OCI-M2 (cell line): Measurements from ENCODE around the gene PRKN.

Experiments used
- DNase-seq: peaks from one replicate; lab custom pipeline; 2025; ENCODE audit not compliant: unreplicated experiment; lab: John Stamatoyannopoulos, UW

PRKN gene

GRCh38 chr6:162388383-162388777, 339.2 kb downstream of the PRKN start:
- no peak for DNase-seq

- DNase-seq = no peak
Observed at GRCh38 chr6:162387718-162388382, 339.7 kb downstream of the PRKN start.

GRCh38 chr6:162385980-162386379, 341.6 kb downstream of the PRKN start:
- DNase-seq = no peak

- no peak for DNase-seq
Observed at GRCh38 chr6:162379757-162380409, 347.7 kb downstream of the PRKN start.

GRCh38 chr6:162377735-162378134, 349.8 kb downstream of the PRKN start:
- no peak for DNase-seq

- DNase-seq = no peak
Observed at GRCh38 chr6:162373868-162374267, 353.7 kb downstream of the PRKN start.

- no peak for DNase-seq
Observed at GRCh38 chr6:162373192-162373591, 354.4 kb downstream of the PRKN start.

DNA sequence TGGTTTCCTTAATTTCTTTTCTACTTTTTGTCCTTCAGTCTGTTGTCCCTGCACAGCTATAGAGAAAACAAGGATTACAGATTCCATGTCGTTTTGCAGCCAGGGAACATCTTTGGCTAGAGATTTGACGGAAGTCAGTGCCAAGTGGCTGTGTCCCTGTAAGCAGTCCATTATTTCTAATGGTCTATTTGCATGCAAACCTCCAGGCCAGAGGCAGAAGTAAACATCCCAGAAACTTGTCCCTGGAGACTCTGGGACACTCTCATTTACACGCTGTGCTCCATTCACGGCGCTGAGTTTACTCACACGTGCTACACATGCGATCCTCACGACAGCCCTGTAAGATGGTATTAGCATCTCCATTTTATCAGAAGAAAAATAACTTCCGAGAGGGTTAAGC, 355.5 kb downstream of the PRKN start:
- no peak for DNase-seq

GRCh38 chr6:162371121-162371520, 356.4 kb downstream of the PRKN start:
- DNase-seq = no peak

DNA sequence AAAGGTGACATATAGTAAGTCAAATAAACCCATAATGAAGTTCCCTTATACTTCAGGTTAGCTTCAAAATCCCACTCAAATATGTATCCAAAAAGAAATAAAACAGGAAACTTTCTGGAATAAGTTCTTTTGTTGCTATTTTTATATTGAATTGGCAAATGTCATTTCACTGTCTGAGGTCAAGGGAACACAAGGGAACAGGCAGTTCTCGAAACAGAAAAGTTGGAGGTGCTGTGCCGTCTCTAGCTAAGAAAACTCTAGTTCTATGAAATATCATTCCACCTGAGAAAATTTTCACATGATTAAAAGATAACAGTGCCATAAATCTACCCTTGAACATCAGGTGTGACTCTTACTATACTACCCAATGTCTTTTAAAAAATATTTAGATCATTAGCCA, 358.5 kb downstream of the PRKN start:
- no peak for DNase-seq

GRCh38 chr6:162364488-162364887, 363.1 kb downstream of the PRKN start:
- DNase-seq = peak; percentile 80

DNA sequence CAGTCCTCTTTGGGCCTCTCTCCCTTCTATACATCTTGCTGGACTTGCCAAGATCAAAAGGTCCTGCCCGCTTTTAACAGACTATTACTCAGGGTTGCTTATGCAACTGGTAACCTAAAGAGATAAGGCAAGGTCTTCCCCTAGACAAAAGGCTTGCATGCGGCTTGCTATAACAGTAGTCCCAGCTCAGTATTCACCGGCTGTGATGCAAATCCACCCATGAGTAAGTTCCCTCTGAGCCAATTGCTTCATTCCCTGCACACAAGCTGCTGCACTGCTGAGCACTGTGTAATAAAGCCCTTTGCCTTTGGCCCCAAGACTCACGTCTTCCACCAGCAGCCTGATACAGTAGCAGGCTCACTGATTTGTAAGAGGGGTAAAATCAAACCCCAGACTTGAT, 363.8 kb downstream of the PRKN start:
- DNase-seq = no peak

GRCh38 chr6:162360901-162361567, 366.5 kb downstream of the PRKN start:
- no peak for DNase-seq

GRCh38 chr6:162358625-162359024, 368.9 kb downstream of the PRKN start:
- DNase-seq = no peak

DNA sequence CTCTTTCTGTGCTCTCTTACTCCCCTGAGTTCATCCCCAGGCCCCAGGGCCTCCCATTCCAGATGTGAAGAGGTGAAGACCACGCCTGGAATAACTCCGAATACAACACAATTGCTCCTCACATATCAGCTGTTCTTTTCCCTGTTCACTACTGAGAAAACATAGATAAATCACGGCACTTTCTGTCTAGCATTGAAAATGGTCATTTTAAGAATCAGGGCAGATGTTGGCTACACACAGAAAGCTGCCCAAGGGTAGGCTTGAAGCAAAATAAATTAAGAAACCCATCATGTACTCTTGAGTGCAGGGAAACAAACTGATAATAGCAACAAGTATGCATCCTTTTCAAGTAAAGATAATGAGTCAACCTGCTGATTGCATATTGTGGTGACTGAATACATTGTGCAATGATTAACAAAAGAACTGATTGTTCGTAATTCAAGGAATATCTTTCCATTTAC, 382.5 kb downstream of the PRKN start:
- no peak for DNase-seq

DNA sequence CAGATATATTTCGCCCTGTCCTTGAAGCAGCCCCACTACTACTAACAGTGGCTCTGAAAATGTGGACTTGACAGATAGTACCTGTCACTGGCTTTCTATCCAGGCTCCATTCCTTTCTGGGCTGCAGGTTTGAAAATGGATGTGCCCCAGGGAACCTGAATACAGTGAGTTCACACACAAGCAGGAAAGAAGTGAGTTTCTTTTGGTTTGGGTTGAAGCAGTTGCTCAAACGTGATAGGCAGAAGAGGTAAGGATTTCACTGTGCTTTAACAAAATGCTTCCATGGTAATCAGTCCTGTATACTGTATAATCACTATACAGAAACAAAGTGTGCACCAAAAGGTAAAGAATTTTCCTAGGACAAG, 382.9 kb downstream of the PRKN start:
- DNase-seq = no peak

- no peak for DNase-seq
Observed at GRCh38 chr6:162343936-162344645, 383.5 kb downstream of the PRKN start.

DNA sequence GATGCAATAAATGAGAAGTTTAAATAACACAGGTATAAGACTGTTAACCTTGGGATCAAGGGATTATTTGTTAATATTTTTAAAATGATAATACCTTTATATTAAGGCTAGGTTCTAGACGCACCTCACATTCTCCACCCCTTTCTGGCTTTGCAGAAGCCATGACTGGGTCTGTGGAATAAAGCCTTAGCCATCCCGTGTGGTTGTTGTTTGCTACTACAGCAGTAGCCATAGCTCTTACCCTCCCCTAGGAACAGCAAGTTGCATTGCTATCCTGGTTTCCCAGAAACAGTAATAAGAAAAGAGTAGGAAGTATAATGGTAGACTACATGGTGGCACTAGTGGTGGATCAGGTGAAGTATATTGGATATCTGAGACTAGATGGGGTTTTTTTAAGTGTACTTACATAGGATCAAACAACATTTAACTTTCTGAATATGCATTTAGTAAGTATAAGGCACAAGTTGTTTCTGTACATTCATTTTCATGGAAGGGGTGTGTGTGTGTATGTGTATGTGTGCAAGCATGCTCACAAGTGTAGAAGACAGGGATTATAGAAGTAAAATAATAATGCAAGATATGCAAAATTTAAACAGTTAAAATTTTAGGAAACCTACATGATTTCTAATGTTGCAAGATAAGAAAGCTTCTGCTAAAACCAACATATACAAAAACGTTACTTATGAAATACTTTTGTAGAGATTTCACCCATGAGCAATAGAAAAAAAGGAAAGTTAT, 384.2 kb downstream of the PRKN start:
- no peak for DNase-seq

DNA sequence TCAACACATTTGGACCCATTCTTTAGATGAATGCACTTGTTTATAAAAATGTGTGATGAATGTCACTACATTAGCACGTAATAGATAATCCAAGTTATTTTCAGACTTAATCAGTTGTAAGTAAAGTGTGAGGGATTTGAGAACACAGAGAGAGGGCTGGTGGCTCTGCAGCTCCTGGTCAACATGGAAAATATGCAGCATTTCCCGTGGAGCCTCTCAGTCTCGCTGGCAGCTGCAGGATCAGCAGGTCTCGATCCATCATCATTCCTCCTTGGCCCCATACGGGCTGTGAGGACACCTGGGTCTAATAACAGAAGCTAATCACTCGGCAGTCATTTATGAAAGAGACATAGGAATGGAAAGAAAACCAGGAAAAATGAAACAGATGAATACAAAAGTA, 390.2 kb downstream of the PRKN start:
- no peak for DNase-seq

GRCh38 chr6:162336359-162336758, 391.2 kb downstream of the PRKN start:
- DNase-seq = no peak

GRCh38 chr6:162332365-162332764, 395.2 kb downstream of the PRKN start:
- no peak for DNase-seq
